H1 (cell line): ENCODE results near the gene BRD1. TPM values are rescaled to one million over a fixed set of nuclear protein-coding genes. Genes with fewer than 3 reads are reported as not detected.

Experiments used
- CTCF ChIA-PET: fragments of 300-600 bp; sonication (Branson Sonifier 250); formaldehyde crosslinking; loops from one replicate; lab custom pipeline; 2021; ENCODE audit not compliant: partially characterized antibody; lab: Charles Lee
- POLR2A ChIA-PET: fragments of 300-600 bp; sonication (Branson Sonifier 250); formaldehyde crosslinking; loops from one replicate; lab custom pipeline; 2021; ENCODE audit warnings: inconsistent platforms; ENCODE audit not compliant: partially characterized antibody; lab: Charles Lee
- DNase-seq, 2 experiments: peaks; one replicate each; pipeline versions ENCODE4 v3.0.0 to v3.0.0-alpha.2; 2010 to 2022; ENCODE audit warnings: low spot score in 2 of 2, low read depth in 1 of 2, mixed read lengths in 1 of 2
- FAIRE-seq: peaks from 2 replicates; lab custom pipeline; 2011; peaks lifted over from hg19 to GRCh38; lab: Jason Lieb, UNC
- H2AFZ ChIP-seq: 2 replicates; pipeline ENCODE4 v1.8.1; 2012; ENCODE audit warnings: low read length, inconsistent platforms
- H2AK5ac ChIP-seq: 2 replicates; pipeline ENCODE4 v1.6.1; 2013; ENCODE audit warnings: low read depth, low read length
- H2BK120ac ChIP-seq: replicated peaks from 2 replicates; pipeline ENCODE3; 2013; ENCODE audit warnings: low read depth, low read length, inconsistent platforms
- H2BK12ac ChIP-seq: 2 replicates; pipeline ENCODE4 v1.6.1; 2013; ENCODE audit warnings: low read depth, low read length
- H2BK15ac ChIP-seq: 2 replicates; pipeline ENCODE4 v1.6.1; 2013; ENCODE audit warnings: low read length
- H2BK20ac ChIP-seq: 2 replicates; pipeline ENCODE4 v1.6.1; 2013; ENCODE audit warnings: low read length
- H2BK5ac ChIP-seq: 2 replicates; pipeline ENCODE4 v1.6.1; 2013; ENCODE audit warnings: low read depth, low read length
- H3K14ac ChIP-seq: 2 replicates; pipeline ENCODE4 v1.6.1; 2013; ENCODE audit warnings: inconsistent platforms; ENCODE audit not compliant: insufficient read length
- H3K18ac ChIP-seq: 2 replicates; pipeline ENCODE4 v1.6.1; 2013; ENCODE audit warnings: low read length; ENCODE audit errors: extremely low read depth
- H3K23ac ChIP-seq: 2 replicates; pipeline ENCODE4 v1.6.1; 2013; ENCODE audit warnings: inconsistent platforms; ENCODE audit not compliant: insufficient read length
- H3K23me2 ChIP-seq: 2 replicates; pipeline ENCODE4 v1.6.1; 2013; ENCODE audit warnings: low read depth, low read length
- H3K27ac ChIP-seq: 2 replicates; pipeline ENCODE4 v1.6.1; 2011; ENCODE audit warnings: low read depth, low read length, inconsistent platforms
- H3K27me3 ChIP-seq, 4 experiments: replicated peaks in 1 of 4; 1 replicate in 1 of 4; 2 replicates in 3 of 4; pipeline versions ENCODE4 v1.6.1 to v1.8.1; 2011 to 2013; ENCODE audit warnings: low read length in 3 of 4, mild to moderate bottlenecking in 3 of 4, inconsistent platforms in 2 of 4, mixed read lengths in 2 of 4, moderate library complexity in 1 of 4; ENCODE audit not compliant: control insufficient read depth in 3 of 4, insufficient read depth in 3 of 4; ENCODE audit errors: extremely low read depth in 1 of 4
- H3K36me3 ChIP-seq, 4 experiments: 2 replicates each; pipeline versions ENCODE4 v1.6.1 to v1.8.1; 2011 to 2013; ENCODE audit warnings: mild to moderate bottlenecking in 4 of 4, low read length in 3 of 4, moderate library complexity in 2 of 4, control low read depth in 1 of 4, inconsistent platforms in 1 of 4; ENCODE audit not compliant: insufficient read depth in 4 of 4, control insufficient read depth in 2 of 4
- H3K4ac ChIP-seq: replicated peaks from 2 replicates; pipeline ENCODE3; 2013; ENCODE audit warnings: low read length, low read depth, mixed read lengths, inconsistent platforms; ENCODE audit not compliant: insufficient read length
- H3K4me1 ChIP-seq, 4 experiments: replicated peaks in 1 of 4; 1 replicate in 1 of 4; 2 replicates in 3 of 4; pipeline versions ENCODE4 v1.6.1 to v1.8.1; 2011 to 2013; ENCODE audit warnings: low read length in 3 of 4, inconsistent platforms in 2 of 4, mixed read lengths in 1 of 4; ENCODE audit not compliant: insufficient read depth in 4 of 4, control insufficient read depth in 3 of 4
- H3K4me2 ChIP-seq, 2 experiments: 2 replicates each; pipeline versions ENCODE4 v1.6.1 to v1.8.1; 2011 to 2013; ENCODE audit warnings: low read depth in 2 of 2, low read length in 2 of 2, control low read depth in 1 of 2, inconsistent platforms in 1 of 2, mild to moderate bottlenecking in 1 of 2; ENCODE audit not compliant: insufficient read depth in 1 of 2
- H3K4me3 ChIP-seq, 4 experiments: fragments of 200-600, 300-600 bp in 1 of 4; sonication (generic), shearing (Covaris generic), sonication (Bioruptor Twin) in 1 of 4; 2 replicates each; pipeline versions ENCODE4 v1.5.1 to v1.8.1; 2011 to 2016; ENCODE audit warnings: low read length in 4 of 4, low read depth in 3 of 4, control low read depth in 2 of 4, inconsistent platforms in 2 of 4, mild to moderate bottlenecking in 2 of 4, mixed read lengths in 1 of 4, moderate library complexity in 1 of 4; ENCODE audit not compliant: insufficient read depth in 2 of 4; ENCODE audit errors: extremely low read depth in 1 of 4
- H3K56ac ChIP-seq: replicated peaks from 2 replicates; pipeline ENCODE3; 2013; ENCODE audit warnings: low read depth, mild to moderate bottlenecking, mixed read lengths, low read length, inconsistent platforms; ENCODE audit not compliant: insufficient read length
- H3K79me1 ChIP-seq: 2 replicates; pipeline ENCODE4 v1.6.1; 2013; ENCODE audit warnings: low read depth, low read length, control low read depth
- H3K79me2 ChIP-seq, 2 experiments: 2 replicates each; pipeline versions ENCODE4 v1.6.1 to v1.8.1; 2012 to 2013; ENCODE audit warnings: low read length in 2 of 2, mild to moderate bottlenecking in 2 of 2, inconsistent platforms in 1 of 2; ENCODE audit not compliant: insufficient read depth in 2 of 2, control insufficient read depth in 1 of 2
- H3K9ac ChIP-seq, 4 experiments: replicated peaks in 1 of 4; 1 replicate in 1 of 4; 2 replicates in 3 of 4; pipeline versions ENCODE4 v1.6.1 to v1.8.1; 2011 to 2013; ENCODE audit warnings: low read depth in 3 of 4, low read length in 3 of 4, control low read depth in 2 of 4, mild to moderate bottlenecking in 2 of 4, moderate library complexity in 2 of 4, inconsistent platforms in 1 of 4; ENCODE audit errors: extremely low read depth in 1 of 4
- H3K9me3 ChIP-seq, 2 experiments: 2 replicates each; pipeline versions ENCODE4 v1.6.1 to v1.8.1; 2012 to 2013; ENCODE audit warnings: mild to moderate bottlenecking in 2 of 2, moderate library complexity in 2 of 2, control low read depth in 1 of 2, inconsistent platforms in 1 of 2, low read depth in 1 of 2, low read length in 1 of 2, mixed read lengths in 1 of 2; ENCODE audit not compliant: insufficient read depth in 2 of 2
- H4K20me1 ChIP-seq, 2 experiments: replicated peaks in 1 of 2; 2 replicates each; pipeline versions ENCODE3 to v1.8.1; 2011 to 2013; ENCODE audit warnings: inconsistent platforms in 2 of 2, low read length in 2 of 2, mild to moderate bottlenecking in 1 of 2; ENCODE audit not compliant: insufficient read depth in 2 of 2, control insufficient read depth in 1 of 2
- H4K5ac ChIP-seq: 2 replicates; pipeline ENCODE4 v1.6.1; 2013; ENCODE audit warnings: low read length, low read depth, mixed read lengths, inconsistent platforms; ENCODE audit not compliant: insufficient read length
- H4K8ac ChIP-seq: 2 replicates; pipeline ENCODE4 v1.8.0; 2013; ENCODE audit warnings: mild to moderate bottlenecking, moderate library complexity, low read length, inconsistent platforms; ENCODE audit not compliant: insufficient read depth; ENCODE audit errors: extremely low read depth
- H4K91ac ChIP-seq: replicated peaks from 2 replicates; pipeline ENCODE3; 2013; ENCODE audit warnings: low read length, mixed read lengths, inconsistent platforms; ENCODE audit not compliant: insufficient read length
- BCL11A ChIP-seq, 2 experiments: IDR thresholded peaks; one replicate each; pipeline ENCODE4 v1.6.1; 2011; ENCODE audit warnings: low read depth in 2 of 2, low read length in 2 of 2, mild to moderate bottlenecking in 2 of 2
- BRCA1 ChIP-seq: IDR thresholded peaks from 2 replicates; pipeline ENCODE4 v1.6.1; 2012; ENCODE audit warnings: low read depth, low read length, improper control_type of control experiment
- EGR1 ChIP-seq: IDR thresholded peaks from 2 replicates; pipeline ENCODE4 v1.6.1; 2011; ENCODE audit warnings: low read depth, low read length, borderline replicate concordance
- GABPA ChIP-seq: IDR thresholded peaks from 2 replicates; pipeline ENCODE4 v1.6.1; 2011; ENCODE audit warnings: mild to moderate bottlenecking, low read length, moderate library complexity, borderline replicate concordance; ENCODE audit not compliant: insufficient read depth
- KDM1A ChIP-seq: fragments of 200-600, 300-600 bp; sonication (generic); IDR thresholded peaks from 2 replicates; pipeline ENCODE4 v1.7.1; 2016; ENCODE audit warnings: mild to moderate bottlenecking, low read length, borderline replicate concordance
- MAFK ChIP-seq: IDR thresholded peaks from 2 replicates; pipeline ENCODE4 v1.6.1; 2012; ENCODE audit warnings: low read depth, mild to moderate bottlenecking, improper control_type of control experiment, low read length
- POLR2A ChIP-seq, 2 experiments: IDR thresholded peaks; 1 replicate in 1 of 2; 2 replicates in 1 of 2; pipeline ENCODE4 v1.6.1; 2011; ENCODE audit warnings: low read depth in 2 of 2, low read length in 2 of 2, mild to moderate bottlenecking in 2 of 2; ENCODE audit errors: control extremely low read depth in 1 of 2
- RFX5 ChIP-seq: IDR thresholded peaks from 2 replicates; pipeline ENCODE4 v1.6.1; 2011; ENCODE audit warnings: low read depth, low read length, improper control_type of control experiment, borderline replicate concordance
- SP2 ChIP-seq: IDR thresholded peaks from 2 replicates; pipeline ENCODE4 v1.6.1; 2012; ENCODE audit warnings: mild to moderate bottlenecking, low read length, inconsistent platforms
- SRF ChIP-seq: IDR thresholded peaks from 2 replicates; pipeline ENCODE4 v1.6.1; 2011; ENCODE audit warnings: mild to moderate bottlenecking, low read depth, low read length, moderate library complexity
- SUZ12 ChIP-seq: fragments of 200-600 bp; sonication (generic); IDR thresholded peaks from 2 replicates; pipeline ENCODE4 v1.6.1; 2012; ENCODE audit warnings: mild to moderate bottlenecking, inconsistent platforms, low read length, moderate library complexity, mixed read lengths
- TBP ChIP-seq: IDR thresholded peaks from 2 replicates; pipeline ENCODE4 v1.6.1; 2011; ENCODE audit warnings: low read depth, low read length, improper control_type of control experiment
- WGBS, 2 experiments: shearing (Covaris generic) in 1 of 2; methylation state at CpG; one replicate each; pipeline versions ENCODE4 v1.1.6 to v1.1.7; 2013 to 2015; ENCODE audit warnings: low lambda C conversion rate in 2 of 2, mixed read lengths in 2 of 2, inconsistent platforms in 1 of 2, low coverage in 1 of 2, missing lambda C conversion rate in 1 of 2; ENCODE audit not compliant: insufficient replicate concordance in 2 of 2, insufficient coverage in 1 of 2, insufficient read length in 1 of 2; ENCODE audit errors: extremely low coverage in 1 of 2, missing lambda C conversion rate in 1 of 2; 5-methylcytosine and 5-hydroxymethylcytosine counted together
- polyA plus RNA-seq, 7 experiments: library from polyadenylated mRNA; depleted of rRNA in 3 of 7; stranded (reverse) in 5 of 7; unstranded in 2 of 7; fragments of >200 nt in 5 of 7; fragments of 200-250 nt in 2 of 7; gene quantifications; 1 replicate in 5 of 7; 2 replicates in 1 of 7; 4 replicates in 1 of 7; pipeline versions ENCODE4 v1.2.1 to v1.2.3, GENCODE V29; 2011 to 2013; ENCODE audit warnings: missing spikeins in 2 of 7, mixed read lengths in 2 of 7
- total RNA-seq: library from RNA; stranded (reverse); fragmentation: NEBNext Ultra II Directional; extraction: Animal tissue kit (Norgen Biotek cat#: 25700); gene quantifications from 2 replicates; pipeline ENCODE4 v1.2.1, GENCODE V29; 2021

The BRD1 gene
- total and polyA plus RNA-seq, 2 of the 8 experiments (the other 6 are each of a cell fraction or from before 2014, with no cell fraction given), result 6.8 to 34.0 TPM

DNA sequence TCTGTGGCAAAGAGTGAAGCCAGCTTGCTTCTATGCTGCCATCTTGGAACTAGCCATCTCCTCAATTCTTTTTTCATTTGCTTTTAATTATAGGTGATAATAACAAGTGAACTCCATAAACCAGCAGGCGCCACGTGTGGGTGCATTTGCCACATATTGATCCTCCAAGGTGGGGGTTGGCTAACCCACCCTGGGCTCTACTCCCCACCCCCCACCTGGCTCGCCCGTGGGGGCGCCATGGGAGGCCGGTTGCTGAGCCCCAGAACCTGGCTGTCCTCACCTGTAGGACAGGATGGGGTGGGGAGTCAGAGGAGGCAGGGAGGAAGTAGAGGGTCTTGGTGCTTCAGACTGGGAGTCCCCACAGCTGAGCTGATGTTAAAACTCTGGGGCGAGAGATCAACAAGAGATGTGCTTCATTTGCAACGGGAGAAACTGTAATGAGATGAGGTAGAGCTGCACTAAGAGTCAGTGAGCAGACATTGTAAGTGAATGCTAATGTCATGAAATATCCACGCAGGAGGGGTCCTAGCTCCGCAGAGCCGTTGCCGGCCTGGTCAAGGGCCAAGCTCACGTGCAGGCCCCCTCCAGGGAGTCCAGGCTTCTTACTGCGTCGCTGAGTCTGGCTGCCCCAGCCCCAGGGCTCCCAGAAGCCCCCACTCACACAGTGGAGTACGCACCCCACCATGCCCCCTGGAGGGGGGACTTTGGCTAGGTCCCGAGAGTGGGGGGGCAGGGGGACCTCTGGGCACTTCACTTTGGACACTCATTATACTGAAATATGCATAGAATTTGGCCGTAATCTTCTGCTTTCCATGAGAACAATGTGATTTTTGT lies 59.4 kb downstream of the BRD1 start:
- H4K8ac ChIP-seq, result no peak overlapping the region
- H3K79me2 ChIP-seq, result no peaks in the 10 kb centered on the region
- no peak overlapping the region for H2AFZ ChIP-seq
- no peak overlapping the region for H3K4me3 ChIP-seq
- peaks cover 0 to 3% (median 0%) of the 10 kb centered on the region in 4 experiments; a peak in 2 of 7 replicates for H3K27me3 ChIP-seq
- H2BK20ac ChIP-seq, result no peak overlapping the region
- no peak overlapping the region for H2AK5ac ChIP-seq
- no peak overlapping the region for H3K23ac ChIP-seq
- H2BK120ac ChIP-seq, result no peak overlapping the region
- TF ChIP-seq TBP (no peak), EGR1 (no peak), POLR2A (IDR thresholded peaks at IDR 0.05; ENCODE audit: control extremely low read depth in 1 of 2, low read depth in 2 of 2, low read length in 2 of 2) (no peak), GABPA (no peak), SRF (no peak), KDM1A (no peak), MAFK (no peak), BCL11A (IDR thresholded peaks at IDR 0.05; ENCODE audit: low read depth in 2 of 2, low read length in 2 of 2) (no peak), SUZ12 (no peak), BRCA1 (no peak), RFX5 (no peak), SP2 (no peak)
- no peak overlapping the region for H4K91ac ChIP-seq
- no peak overlapping the region for H2BK15ac ChIP-seq
- ChIA-PET POLR2A (interaction anchor here (0.6 kb wide), 1 partner anchor 15 kb away, joined by 3 read pairs; no protein-coding TSS in a partner anchor), CTCF (interaction anchor here (0.6 to 2.2 kb wide), 26 partner anchors 9 to 464 kb away, joined by 3 to 9 read pairs (median 4); no protein-coding TSS in a partner anchor)
- H3K9me3 ChIP-seq, result peaks cover 5 to 8% of the 10 kb centered on the region in 2 experiments; a peak in 2 of 4 replicates
- no peaks in the 10 kb centered on the region for H3K79me1 ChIP-seq
- no peak overlapping the region for H3K18ac ChIP-seq
- no peak for FAIRE-seq
- H3K4ac ChIP-seq, result no peak overlapping the region
- 84% methylated on average over 18 of the region's 18 CpGs; no CpG with 5 or more reads in 1 of the 2 experiments for WGBS, 2 experiments
- no peak overlapping the region for H3K56ac ChIP-seq
- peaks cover 0 to 6% (median under 1%) of the 10 kb centered on the region in 4 experiments; a peak in 4 of 7 replicates for H3K4me1 ChIP-seq
- H3K27ac ChIP-seq, result no peak overlapping the region
- DNase-seq, result no peak
- H3K23me2 ChIP-seq, result peaks cover 10% of the 10 kb centered on the region; the same call in 1 of the 2 replicates
- H3K9ac ChIP-seq, result no peak overlapping the region
- H2BK5ac ChIP-seq, result no peak overlapping the region
- H4K20me1 ChIP-seq, result peaks cover 2% of the 10 kb centered on the region in 2 experiments
- H3K14ac ChIP-seq, result no peak overlapping the region
- no peak overlapping the region for H3K4me2 ChIP-seq
- no peaks in the 10 kb centered on the region for H3K36me3 ChIP-seq
- H4K5ac ChIP-seq, result no peak overlapping the region
- no peak overlapping the region for H2BK12ac ChIP-seq
